Tibial nerve (tissue), 3 donors: ENCODE results near the gene KLRF2.

Experiments
- CTCF ChIP-seq, 5 experiments: fragments of 200-600 bp in 3 of 5; fragments of 450-650 bp in 2 of 5; sonication (generic) in 3 of 5; IDR thresholded peaks; one replicate each; pipeline ENCODE4 v1.5.1; 2016 to 2019; ENCODE audit warnings: antibody characterized with exemption in 5 of 5, mild to moderate bottlenecking in 3 of 5, moderate library complexity in 2 of 5
- POLR2A ChIP-seq, 2 donors: fragments of 450-650 bp; IDR thresholded peaks; one replicate each; pipeline ENCODE4 v1.6.1; 2017; ENCODE audit warnings: antibody characterized with exemption in 2 of 2, mild to moderate bottlenecking in 2 of 2, moderate library complexity in 2 of 2

DNA sequence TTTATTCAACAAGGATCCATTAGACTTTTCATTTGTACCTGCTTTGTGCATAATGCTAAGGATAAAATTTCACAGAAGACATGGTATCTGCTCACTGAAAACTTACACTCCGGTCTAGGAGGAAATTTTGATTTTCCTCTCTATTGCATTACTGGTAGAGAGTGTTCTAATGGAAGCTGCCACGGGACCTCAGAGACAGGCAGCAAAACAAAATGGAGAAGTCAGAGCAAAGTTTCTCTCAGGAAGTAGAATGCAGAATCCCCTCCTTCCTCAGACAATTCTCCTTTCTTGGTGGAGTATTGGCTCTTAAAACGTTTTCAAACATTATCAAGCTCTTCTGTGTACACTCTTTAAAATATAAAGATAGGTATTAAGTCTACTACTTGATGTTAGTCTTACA, 24.4 kb upstream of the KLRF2 start:
- no peak for TF ChIP-seq CTCF (IDR thresholded peaks at IDR 0.05)
- TF ChIP-seq POLR2A (IDR thresholded peaks at IDR 0.05) = no peak
